GM18909 (cell line): ENCODE measurements around the gene LGALS4.
"Not testable (repeated sequence)": the region's sequence is repeated elsewhere in the genome, so short reads cannot be mapped to it uniquely, and the experiment has no call there.

Experiments
- ATAC-seq: cut with Tn5 transposase; IDR thresholded peaks from one replicate; pipeline ENCODE4 v1.9.1; 2021; ENCODE audit warnings: mild to moderate bottlenecking; ENCODE audit not compliant: unreplicated experiment, poor library complexity

LGALS4 gene

DNA sequence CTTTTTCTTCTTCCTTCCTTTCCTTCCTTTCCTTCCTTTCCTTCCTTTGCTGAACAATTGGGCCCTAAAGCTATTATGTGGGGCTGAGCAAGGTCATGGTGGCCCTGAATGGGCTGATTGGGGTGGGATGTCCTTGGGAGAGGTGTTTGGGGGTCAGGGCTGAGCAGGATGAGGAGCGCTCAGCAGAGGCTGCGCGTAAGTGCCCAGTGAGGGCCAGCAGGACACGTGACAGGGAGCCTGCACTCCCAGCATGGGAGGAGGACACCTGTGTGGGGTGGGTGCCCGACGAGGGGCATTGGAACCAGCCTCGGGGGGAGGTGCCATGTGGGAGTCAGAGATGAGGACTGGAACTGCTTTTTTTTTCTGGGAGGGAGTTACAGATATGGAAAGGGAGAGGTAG is 34.0 kb downstream of the LGALS4 start:
- ATAC-seq: no peak

DNA sequence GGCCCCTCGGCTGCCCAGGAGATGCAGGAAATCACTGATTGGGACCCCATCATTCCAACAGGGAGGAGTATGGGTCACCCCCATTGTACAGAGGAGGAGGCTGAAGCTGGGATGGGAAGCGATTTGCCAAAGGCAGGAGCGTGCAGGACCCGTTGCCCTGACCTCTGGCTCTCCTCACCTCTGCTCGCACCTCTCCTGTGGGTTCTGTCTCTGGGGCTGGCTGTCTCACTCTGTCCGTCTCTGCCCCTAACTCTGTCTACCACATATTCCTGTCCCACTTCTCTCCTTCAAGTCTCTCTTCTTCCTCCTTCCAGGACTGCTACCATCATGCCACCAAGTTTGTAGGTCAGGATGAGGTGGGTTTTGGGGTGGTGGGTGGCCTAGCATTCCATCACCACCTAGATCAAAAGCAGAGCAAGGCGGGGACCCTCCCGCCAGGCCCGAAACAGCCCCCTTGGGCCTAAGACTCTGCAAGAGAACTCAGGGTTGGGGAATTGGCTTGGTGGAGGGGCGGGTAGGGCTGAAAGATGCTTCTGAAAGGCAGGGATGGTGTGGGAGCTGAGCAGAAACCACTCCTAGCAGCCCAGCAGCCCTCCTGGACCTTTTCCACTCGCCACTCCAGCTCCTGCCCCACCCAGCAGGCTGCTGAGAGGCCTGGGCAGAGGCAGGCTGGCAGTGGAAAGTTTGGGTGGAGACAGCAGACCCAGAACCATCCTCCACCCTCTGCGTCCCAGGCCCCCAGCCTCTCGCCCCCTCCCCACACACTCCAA is 38.4 kb downstream of the LGALS4 start:
- no peak for ATAC-seq

DNA sequence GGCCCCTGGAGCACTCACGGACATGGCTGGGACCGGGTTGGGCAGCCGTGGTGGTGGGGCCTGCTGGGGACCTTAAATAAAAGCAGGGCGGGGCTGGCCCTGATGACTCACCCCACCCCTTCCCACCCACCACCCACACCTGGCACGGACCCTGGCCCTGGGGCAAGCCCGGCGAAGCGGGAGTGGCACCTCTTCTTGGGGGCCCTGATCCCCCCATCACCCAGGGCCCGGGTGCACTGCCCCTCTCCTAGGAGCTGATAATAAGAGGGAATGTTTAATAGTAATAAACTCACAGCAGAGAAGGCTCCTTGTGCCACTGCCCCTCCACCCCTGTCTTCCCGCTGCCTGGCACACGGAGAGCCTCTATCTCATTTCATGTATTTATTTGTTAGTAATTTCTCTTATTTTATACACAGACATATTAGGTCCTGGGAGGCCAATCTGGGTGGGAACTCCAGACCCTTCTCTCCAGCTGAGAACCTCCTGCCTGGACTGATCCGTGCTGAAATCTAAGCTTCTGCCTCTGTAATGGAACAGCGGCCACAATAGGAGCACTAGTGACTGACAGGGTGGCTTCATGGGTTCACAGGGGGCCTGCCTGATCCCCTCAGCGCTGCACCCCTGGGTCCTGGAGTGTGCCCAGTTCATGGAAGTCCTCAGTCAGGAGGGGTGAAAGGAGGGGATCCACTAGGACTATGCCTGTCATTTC is 39.1 kb downstream of the LGALS4 start, which contains the start of gene LGALS7:
Gene LGALS7, minus strand, starts transcription at position 49 of the 709 bp plus-strand sequence. Its CDS starts 25 bp downstream, at position 24.
- ATAC-seq: no peak

DNA sequence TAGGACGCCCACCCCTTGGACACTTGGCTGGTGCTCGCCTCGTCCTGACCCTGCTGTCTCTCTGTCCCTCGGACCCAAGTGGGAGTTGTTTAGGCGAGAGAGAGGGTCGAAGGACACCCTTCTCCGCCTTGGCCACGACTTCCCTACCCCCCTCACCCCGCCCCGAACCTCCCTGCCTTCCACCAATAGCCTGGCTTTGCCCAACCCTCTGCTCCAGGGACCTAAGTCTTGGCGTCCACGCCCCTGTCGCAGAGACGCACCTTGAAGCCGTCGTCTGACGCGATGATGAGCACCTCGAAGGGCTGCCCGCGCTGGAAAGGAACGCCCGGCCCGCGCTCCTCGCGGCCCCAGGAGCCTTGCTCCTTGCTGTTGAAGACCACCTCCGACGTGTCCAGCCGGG is 41.2 kb downstream of the LGALS4 start:
- not testable (repeated sequence) for ATAC-seq

DNA sequence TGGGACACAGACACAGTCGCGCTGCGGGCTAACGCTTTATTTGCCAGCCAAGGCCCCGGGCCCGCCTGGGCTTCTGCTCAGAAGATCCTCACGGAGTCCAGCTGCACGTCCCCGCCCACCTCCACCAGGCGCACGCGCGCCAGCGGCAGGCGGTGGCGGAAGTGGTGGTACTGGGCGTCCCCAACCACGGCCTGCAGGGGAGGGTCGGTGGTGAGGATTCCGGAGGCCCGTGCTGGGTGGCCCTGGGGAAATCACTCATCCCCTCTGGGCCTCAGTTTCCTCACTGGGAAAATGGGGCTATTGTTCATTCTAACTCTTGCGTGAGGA is 41.8 kb downstream of the LGALS4 start:
- not testable (repeated sequence) for ATAC-seq

DNA sequence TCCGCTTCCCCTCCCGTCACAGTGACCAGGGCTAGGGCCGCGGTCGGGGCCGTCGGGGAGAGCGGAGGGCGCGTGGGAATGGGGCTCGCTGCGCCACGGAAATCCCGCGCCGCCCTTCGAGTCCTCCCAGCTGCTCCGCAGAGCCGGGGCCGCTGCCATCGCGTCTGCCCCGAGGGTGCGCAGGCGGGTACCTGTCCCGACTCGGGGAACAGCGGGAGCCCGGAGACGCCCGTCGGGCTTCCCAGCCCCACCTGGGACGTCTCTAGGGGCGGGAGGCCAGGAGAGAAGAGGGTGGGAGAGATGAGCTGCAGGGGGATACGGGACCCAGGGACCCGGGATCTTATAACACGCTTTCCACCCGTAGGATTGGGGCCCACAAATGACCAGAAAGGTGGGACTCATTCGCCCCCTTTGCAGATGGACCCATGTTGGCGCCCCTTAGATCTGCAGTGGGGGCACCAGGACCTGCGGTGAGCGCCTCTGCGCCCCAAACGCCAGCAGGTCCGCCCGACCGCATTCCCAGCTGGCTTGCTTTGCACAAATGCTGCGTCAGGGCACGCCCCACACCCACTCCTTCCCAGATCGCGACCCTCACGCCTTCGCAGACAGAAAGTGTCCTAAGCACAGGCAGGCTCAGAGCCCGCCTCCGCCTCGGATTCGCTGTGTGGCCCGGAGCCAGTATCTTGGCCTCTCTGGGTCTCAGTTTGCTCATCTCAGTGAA is 42.4 kb downstream of the LGALS4 start:
- not testable (repeated sequence) for ATAC-seq

DNA sequence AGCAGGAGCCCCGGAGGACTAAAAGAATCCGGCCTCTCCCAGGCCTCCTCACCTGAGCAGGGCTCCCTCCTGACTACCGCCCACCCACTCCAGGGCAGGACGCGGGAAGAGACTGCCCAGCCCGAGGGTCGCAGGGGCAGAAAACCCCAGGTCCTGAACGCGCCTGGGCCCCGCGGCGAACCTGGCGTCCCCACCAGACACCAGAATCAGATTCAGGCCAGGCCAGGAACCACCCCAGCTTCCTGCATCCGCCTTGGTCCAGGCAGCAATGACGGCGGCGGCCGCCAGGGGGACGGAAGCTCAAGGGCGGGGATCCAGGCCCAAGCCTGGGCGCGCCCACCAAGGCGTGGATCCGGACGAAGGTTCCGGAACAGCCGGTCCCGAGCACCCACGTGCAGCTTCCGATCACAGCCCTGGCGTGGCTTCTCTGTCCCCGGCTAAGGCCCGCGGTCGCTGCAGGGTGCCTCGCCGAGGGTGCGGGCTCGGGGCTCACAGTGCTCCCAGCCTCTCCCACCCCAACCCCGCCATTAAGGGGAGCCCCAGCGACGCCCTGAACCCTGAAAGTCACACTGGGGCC is 43.0 kb downstream of the LGALS4 start:
- no peak for ATAC-seq

DNA sequence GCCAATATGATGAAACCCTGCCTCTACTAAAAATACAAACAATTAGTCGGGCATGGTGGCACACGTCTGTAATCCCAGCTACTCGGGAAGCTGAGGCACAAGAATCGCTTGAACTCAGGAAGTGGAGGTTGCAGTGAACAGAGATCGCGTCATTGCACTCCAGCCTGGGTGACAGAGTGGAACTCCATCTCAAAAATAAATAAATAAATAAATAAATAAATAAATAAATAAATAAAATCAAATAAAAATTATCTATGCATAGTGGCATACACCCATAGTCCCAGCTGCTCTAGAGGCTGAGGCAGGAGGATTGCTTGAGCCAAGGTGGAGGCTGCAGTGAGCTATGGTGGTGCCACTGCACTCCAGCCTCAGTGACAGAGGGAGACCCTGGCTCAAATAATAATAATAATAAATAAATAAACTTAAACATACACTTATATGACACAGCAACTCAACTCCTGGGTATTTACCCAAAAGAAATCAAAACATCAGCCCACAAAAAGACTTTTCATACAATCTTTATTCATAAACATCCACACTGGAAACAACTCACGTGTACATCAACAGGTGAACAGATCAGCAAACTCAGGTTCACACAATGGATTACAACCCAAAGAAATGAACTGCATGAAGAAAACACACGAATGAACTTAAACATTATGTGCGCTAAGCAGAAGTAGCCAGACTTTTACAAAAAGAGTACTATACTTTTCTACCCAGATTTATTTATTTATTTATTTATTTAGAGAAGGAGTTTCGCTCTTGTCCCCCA is 46.3 kb downstream of the LGALS4 start:
- no peak for ATAC-seq

DNA sequence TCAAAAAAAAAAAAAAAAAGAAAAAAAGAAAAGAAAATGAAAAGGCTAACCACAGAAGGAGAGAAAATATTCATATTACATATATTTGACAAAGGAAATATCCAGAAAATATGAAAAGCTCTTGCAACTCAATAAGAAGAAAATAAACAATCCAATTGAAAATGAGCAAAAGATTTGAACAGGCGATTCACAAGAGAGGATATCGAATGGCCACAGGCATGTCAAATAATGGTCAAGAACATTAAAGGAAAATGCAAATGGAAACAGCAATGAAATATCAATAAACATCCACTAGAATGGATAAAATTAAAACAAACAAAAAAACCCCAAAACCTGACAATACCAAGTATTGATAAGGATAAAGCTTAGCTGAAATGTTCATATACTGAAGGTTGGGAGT is 47.5 kb downstream of the LGALS4 start:
- ATAC-seq: no peak

DNA sequence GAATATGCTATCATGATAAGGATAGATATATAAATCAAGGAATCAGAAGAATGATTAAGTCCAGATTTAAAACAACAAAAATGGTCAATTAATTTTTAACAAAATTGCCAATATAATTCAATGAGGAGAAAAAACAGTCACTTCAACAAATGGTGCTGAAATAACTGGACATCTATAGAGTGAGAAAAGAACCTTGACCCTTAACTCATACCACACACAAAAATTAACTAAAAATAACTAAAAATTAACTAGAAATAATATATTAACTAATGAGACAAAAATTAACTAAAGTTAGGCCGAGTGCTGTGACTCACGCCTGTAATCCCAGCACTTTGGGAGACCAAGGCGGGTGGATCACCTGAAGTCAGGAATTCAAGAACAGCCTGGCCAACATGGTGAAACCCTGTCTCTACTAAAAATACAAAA is 48.9 kb downstream of the LGALS4 start:
- no peak for ATAC-seq

DNA sequence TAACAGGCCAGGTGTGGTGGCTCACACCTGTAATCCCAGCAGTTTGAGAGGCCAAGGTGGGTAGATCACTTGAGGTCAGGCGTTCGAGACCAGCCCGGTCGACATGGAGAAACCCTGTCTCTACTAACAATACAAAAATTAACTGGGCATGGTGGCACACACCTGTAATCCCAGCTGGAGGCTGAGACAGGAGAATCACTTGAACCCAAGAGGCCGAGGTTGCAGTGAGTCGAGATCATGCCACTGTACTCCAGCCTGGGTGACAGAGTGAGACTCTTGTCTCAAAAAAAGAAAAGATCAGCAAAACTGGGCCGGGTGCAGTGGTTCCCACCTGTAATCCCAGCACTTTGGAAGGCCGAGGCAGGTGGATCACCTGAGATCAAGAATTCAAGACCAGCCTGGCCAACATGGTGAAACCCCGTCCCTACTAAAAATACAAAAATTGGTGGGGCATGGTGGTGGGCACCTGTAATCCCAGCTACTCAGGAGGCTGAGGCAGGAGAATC is 50.8 kb downstream of the LGALS4 start:
- ATAC-seq: not testable (repeated sequence)

DNA sequence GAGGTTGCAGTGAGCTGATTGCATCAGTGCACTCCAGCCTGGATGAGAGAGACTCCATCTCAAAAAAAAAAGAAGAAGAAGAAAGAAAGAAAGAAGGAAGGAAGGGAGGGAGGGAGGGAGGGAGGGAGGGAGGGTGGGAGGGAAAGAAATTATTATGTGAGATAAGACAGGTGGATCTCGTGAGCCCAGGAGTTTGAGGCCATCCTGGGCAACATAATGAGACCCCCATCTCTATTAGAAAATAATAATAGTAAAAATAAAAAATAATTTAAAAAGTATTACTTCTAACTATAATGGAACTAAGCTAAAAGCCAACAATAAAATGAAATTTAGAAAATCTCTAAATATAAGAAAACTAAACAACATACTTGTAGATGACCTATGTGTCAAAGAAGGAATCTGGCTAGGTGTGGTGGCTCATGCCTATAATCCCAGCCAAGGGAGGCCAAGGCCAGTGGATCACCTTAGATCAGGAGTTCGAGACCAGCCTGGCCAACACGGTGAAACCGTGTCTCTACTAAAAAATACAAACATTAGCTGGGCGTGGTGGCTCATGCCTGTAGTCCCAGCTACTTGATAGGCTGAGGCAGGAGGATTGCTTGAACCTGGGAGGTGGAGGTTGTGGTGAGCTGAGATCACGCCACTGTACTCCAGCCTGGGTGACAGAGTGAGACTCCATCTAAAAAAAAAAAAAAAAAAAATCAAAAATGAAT is 51.8 kb downstream of the LGALS4 start:
- ATAC-seq: not testable (repeated sequence)

DNA sequence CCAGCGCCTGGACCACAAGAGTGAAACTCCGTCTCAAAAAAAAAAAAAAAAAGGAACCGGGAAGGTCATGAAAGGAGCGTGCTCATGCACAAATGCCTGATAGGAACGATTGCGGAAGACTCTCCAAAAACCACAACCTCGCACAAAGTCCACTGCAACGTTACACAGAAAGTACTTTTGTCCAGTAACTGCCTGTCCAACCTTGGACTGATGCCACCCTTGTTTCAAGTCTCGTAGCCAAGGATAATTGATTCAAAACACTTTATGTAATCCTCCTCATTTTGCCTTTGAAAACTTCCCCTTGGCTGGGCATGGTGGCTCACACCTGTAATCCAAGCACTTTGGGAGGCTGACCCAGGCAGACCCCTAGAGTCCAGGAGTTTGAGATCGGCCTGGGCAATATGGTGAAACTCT is 53.1 kb downstream of the LGALS4 start:
- ATAC-seq: no peak

DNA sequence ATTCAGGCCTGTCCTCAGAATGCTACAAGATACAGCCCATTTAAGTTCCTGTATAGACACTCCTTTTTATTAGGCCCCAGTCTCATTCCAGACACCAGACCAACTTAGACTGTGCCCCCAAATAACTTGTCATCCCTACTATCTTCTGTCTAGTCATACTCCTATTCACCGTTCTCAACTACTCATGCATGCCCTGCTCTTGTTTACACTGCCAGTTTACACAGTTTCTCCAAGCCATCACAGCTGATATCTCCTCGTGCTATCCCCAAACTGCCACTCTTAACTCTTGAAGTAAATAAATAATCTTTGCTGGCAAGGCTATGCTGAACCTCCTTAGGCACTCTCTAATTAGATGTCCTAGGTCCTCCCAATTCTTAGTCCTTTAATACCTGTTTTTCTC is 58.5 kb downstream of the LGALS4 start:
- ATAC-seq: not testable (repeated sequence)

DNA sequence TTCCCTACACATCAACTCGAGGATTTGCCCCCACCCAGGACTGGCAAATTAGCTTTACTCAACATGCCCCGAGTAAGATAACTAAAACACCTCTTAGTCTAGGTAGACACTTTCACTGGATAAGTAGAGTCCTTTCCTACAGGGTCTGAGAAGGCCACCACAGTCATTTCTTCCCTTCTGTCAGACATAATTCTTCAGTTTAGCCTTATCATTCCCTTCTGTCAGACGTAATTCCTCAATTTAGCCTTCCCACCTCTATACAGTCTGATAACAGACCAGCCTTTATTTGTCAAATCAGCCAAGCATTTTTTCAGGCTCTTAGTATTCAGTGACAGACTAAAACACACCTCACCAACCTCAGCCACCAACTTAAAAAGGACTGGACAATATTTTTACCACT is 59.0 kb downstream of the LGALS4 start:
- ATAC-seq: not testable (repeated sequence)
